Mesothelial cell of epicardium (in vitro differentiated cells): ENCODE data around the gene EHD4. TPM values are rescaled to one million over a fixed set of nuclear protein-coding genes. Genes with fewer than 3 reads are reported as not detected.

Source experiments
- DNase-seq, 2 experiments: peaks; one replicate each; pipeline ENCODE4 v3.0.0; 2021; ENCODE audit warnings: low spot score in 2 of 2; ENCODE audit not compliant: unreplicated experiment in 2 of 2
- H3K27ac Mint-ChIP-seq: 2 replicates; pipeline ENCODE4 v1.8.0; 2021; ENCODE audit warnings: mixed read lengths
- H3K27me3 Mint-ChIP-seq: 2 replicates; pipeline ENCODE4 v1.8.0; 2021; ENCODE audit warnings: low read depth, mixed read lengths
- H3K36me3 Mint-ChIP-seq: 2 replicates; pipeline ENCODE4 v1.8.0; 2021; ENCODE audit warnings: mixed read lengths
- H3K4me1 Mint-ChIP-seq: 2 replicates; pipeline ENCODE4 v1.8.0; 2021; ENCODE audit warnings: mixed read lengths
- H3K4me3 Mint-ChIP-seq: 2 replicates; pipeline ENCODE4 v1.8.0; 2021; ENCODE audit warnings: mild to moderate bottlenecking, moderate library complexity, mixed read lengths
- H3K9me3 Mint-ChIP-seq: 2 replicates; pipeline ENCODE4 v1.8.0; 2021; ENCODE audit warnings: mixed read lengths
- CTCF ChIP-seq: fragments of 200-600 bp; sonication (generic); IDR thresholded peaks from one replicate; pipeline ENCODE4 v1.5.0; 2021; ENCODE audit warnings: antibody characterized with exemption; ENCODE audit not compliant: unreplicated experiment
- total RNA-seq: library from RNA; stranded (reverse); gene quantifications from 3 replicates; pipeline ENCODE4 v1.2.1, GENCODE V29; 2021

Gene EHD4
- total RNA-seq, 1 donor from 2014 or later = 16.1 TPM

DNA sequence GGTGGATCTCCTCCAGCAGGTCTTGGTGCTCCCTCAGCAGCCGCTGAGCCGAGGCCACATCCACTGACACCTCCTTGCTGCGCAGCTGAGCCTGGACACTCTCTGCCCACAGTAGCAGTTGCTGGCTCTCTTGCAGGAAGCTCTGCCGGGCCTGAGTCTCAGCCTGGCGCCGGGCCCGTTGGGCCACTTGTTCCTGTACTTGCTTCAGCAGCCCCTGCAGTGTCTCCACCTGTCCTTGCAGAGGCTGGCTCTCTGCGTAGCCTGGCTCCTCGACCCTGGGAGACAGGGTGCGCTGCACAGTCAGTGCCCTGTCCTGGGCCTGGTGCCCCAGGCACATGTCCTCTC is 94.0 kb downstream of the EHD4 start:
- peaks cover 10% of the 10 kb centered on the region for H3K4me1 Mint-ChIP-seq
- H3K9me3 Mint-ChIP-seq = no peaks in the 10 kb centered on the region
- H3K4me3 Mint-ChIP-seq = no peak overlapping the region
- H3K36me3 Mint-ChIP-seq = no peaks in the 10 kb centered on the region
- H3K27ac Mint-ChIP-seq = no peak overlapping the region
- no peak for DNase-seq
- no peak for TF ChIP-seq CTCF
- peaks cover 20% of the 10 kb centered on the region for H3K27me3 Mint-ChIP-seq

- Mint-ChIP-seq H3K27me3 (peaks cover 20% of the 10 kb centered on the region), H3K36me3 (no peaks in the 10 kb centered on the region), H3K4me1 (peaks cover 10% of the 10 kb centered on the region), H3K27ac (no peak overlapping the region), H3K4me3 (no peak overlapping the region), H3K9me3 (no peaks in the 10 kb centered on the region)
- TF ChIP-seq CTCF = no peak
- no peak for DNase-seq
These were observed 94.6 kb downstream of the EHD4 start for GRCh38 chr15:41877631-41878354.

- H3K4me3 Mint-ChIP-seq = no peak overlapping the region
- no peak for TF ChIP-seq CTCF
- H3K4me1 Mint-ChIP-seq = peaks cover 4% of the 10 kb centered on the region
- no peaks in the 10 kb centered on the region for H3K36me3 Mint-ChIP-seq
- H3K9me3 Mint-ChIP-seq = no peaks in the 10 kb centered on the region
- no peak for DNase-seq
- H3K27ac Mint-ChIP-seq = no peak overlapping the region
- H3K27me3 Mint-ChIP-seq = peaks cover 15% of the 10 kb centered on the region
These were observed 95.7 kb downstream of the EHD4 start for GRCh38 chr15:41876689-41877088.

DNA sequence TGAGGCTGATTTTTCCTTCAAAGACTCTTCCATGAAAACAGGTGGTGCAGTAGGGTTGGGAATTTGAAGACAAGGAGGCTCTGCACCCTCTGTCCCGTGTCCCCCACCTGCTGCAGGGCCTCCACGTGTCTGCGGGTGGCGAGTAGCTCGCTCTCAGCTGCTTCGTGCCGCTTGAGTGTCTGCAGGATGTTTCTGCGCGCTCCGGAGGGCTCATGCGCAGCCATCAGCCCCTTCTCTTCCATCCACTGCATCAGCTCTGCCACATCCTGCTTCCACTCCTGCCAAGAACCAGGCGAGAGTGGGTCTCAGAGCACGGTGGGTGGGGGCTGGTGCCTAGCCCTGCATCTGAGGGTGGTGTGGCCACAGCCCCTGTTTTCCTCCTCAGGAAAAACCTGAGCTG is 96.3 kb downstream of the EHD4 start:
- no peak overlapping the region for H3K4me3 Mint-ChIP-seq
- TF ChIP-seq CTCF = no peak
- no peaks in the 10 kb centered on the region for H3K36me3 Mint-ChIP-seq
- no peaks in the 10 kb centered on the region for H3K4me1 Mint-ChIP-seq
- no peaks in the 10 kb centered on the region for H3K9me3 Mint-ChIP-seq
- no peak overlapping the region for H3K27ac Mint-ChIP-seq
- peaks cover 8% of the 10 kb centered on the region for H3K27me3 Mint-ChIP-seq
- no peak for DNase-seq

- TF ChIP-seq CTCF = no peak
- Mint-ChIP-seq H3K4me1 (no peaks in the 10 kb centered on the region), H3K9me3 (no peaks in the 10 kb centered on the region), H3K4me3 (no peak overlapping the region), H3K36me3 (no peaks in the 10 kb centered on the region), H3K27me3 (peaks cover under 1% of the 10 kb centered on the region), H3K27ac (no peak overlapping the region)
- no peak for DNase-seq
These were observed 97.6 kb downstream of the EHD4 start for GRCh38 chr15:41874736-41875135.

DNA sequence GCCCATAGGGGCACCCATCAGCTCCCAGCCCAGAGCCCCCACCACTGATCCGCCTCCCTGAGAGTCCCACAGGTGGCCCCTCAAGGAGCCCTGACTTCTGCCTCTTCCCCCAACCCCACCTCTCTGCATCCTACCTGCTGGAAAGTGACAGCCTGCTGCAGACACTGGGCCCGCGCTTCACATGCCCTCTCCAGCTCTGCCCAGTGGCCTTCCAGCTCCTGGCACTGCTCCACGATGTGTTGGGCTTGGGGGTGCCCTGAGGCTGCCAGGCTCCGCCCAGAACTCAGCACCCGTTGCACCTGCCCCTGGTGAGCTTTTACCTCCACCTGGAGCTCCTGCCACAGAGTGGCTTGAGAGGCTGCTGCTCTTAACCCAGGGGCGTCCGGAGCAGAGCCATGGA is 98.6 kb downstream of the EHD4 start:
- Mint-ChIP-seq H3K4me1 (no peaks in the 10 kb centered on the region), H3K9me3 (no peaks in the 10 kb centered on the region), H3K4me3 (no peak overlapping the region), H3K36me3 (no peaks in the 10 kb centered on the region), H3K27me3 (no peaks in the 10 kb centered on the region), H3K27ac (no peak overlapping the region)
- DNase-seq = no peak
- TF ChIP-seq CTCF = no peak
